Panc1 (cell line): ENCODE results near the gene LBR. TPM values are rescaled to one million over a fixed set of nuclear protein-coding genes. Genes with fewer than 3 reads are reported as not detected.

Source experiments
- ATAC-seq: fragments of 200-7000 bp; cut with Tn5 transposase; 2 replicates; pipeline ENCODE4 v1.9.1; 2020; ENCODE audit warnings: mild to moderate bottlenecking, moderate library complexity
- BruUV-seq: library from RNA; stranded (reverse); fragments of 400-500 nt; replicated peaks from 2 replicates; lab custom pipeline; 2021; lab: Mats Ljungman, UMichigan
- CTCF ChIA-PET: fragments of 300-600 bp; sonication (Branson Sonifier 250); formaldehyde crosslinking; loops from one replicate; lab custom pipeline; 2022; ENCODE audit warnings: antibody characterized with exemption; lab: Charles Lee
- POLR2A ChIA-PET: fragments of 300-600 bp; sonication (Branson Sonifier 250); formaldehyde crosslinking; loops from one replicate; lab custom pipeline; 2022; ENCODE audit warnings: antibody characterized with exemption; lab: Charles Lee
- DNase-seq: peaks from one replicate; pipeline ENCODE4 v3.0.0-alpha.2; 2010; ENCODE audit warnings: low read depth, low spot score
- H3K27ac ChIP-seq: 2 replicates; pipeline ENCODE4 v1.5.1; 2011; ENCODE audit warnings: mild to moderate bottlenecking, low read length, inconsistent platforms
- H3K27me3 ChIP-seq: fragments of 200-500 bp; sonication (Bioruptor generic); 2 replicates; pipeline ENCODE4 v1.6.0; 2014; ENCODE audit warnings: low read length, inconsistent platforms; ENCODE audit not compliant: control insufficient read depth, insufficient read depth
- H3K36me3 ChIP-seq: fragments of 200-500 bp; sonication (Bioruptor generic); 2 replicates; pipeline ENCODE4 v1.5.1; 2014; ENCODE audit warnings: inconsistent platforms, mild to moderate bottlenecking, low read length, moderate library complexity; ENCODE audit not compliant: control insufficient read depth, insufficient read depth
- H3K4me1 ChIP-seq: 2 replicates; pipeline ENCODE4 v1.5.1; 2011; ENCODE audit warnings: inconsistent platforms, mild to moderate bottlenecking, low read length, moderate library complexity; ENCODE audit not compliant: control insufficient read depth, insufficient read depth
- H3K4me3 ChIP-seq, 2 experiments: 2 replicates each; pipeline ENCODE4 v1.5.1; 2011 to 2012; ENCODE audit warnings: low read depth in 2 of 2, low read length in 2 of 2, mild to moderate bottlenecking in 2 of 2, inconsistent platforms in 1 of 2, moderate library complexity in 1 of 2
- H3K9me3 ChIP-seq: fragments of 200-500 bp; sonication (Bioruptor generic); 2 replicates; pipeline ENCODE4 v1.5.1; 2014; ENCODE audit warnings: low read depth, mild to moderate bottlenecking, inconsistent platforms, low read length, moderate library complexity; ENCODE audit not compliant: control insufficient read depth, insufficient read depth
- CTCF ChIP-seq: fragments of 450-650 bp; IDR thresholded peaks from 2 replicates; pipeline ENCODE4 v1.5.1; 2017; ENCODE audit warnings: mild to moderate bottlenecking
- POLR2AphosphoS5 ChIP-seq: IDR thresholded peaks from 2 replicates; pipeline ENCODE4 v1.6.1; 2012; ENCODE audit warnings: mild to moderate bottlenecking, low read depth, low read length, moderate library complexity
- REST ChIP-seq, 2 experiments: IDR thresholded peaks; 2 replicates each; pipeline ENCODE4 v1.6.1; 2011 to 2012; ENCODE audit warnings: low read depth in 2 of 2, control low read depth in 1 of 2, low read length in 1 of 2, mild to moderate bottlenecking in 1 of 2, moderate library complexity in 1 of 2; ENCODE audit not compliant: insufficient read depth in 1 of 2
- SIN3A ChIP-seq: IDR thresholded peaks from 2 replicates; pipeline ENCODE4 v1.6.1; 2012; ENCODE audit warnings: low read depth, mild to moderate bottlenecking, low read length, moderate library complexity, borderline replicate concordance; ENCODE audit not compliant: insufficient read depth
- TCF7L2 ChIP-seq: IDR thresholded peaks from 2 replicates; pipeline ENCODE4 v1.6.1; 2011; ENCODE audit warnings: mild to moderate bottlenecking, low read depth, low read length, inconsistent platforms
- in situ Hi-C: cut with HindIII; loops from 2 replicates; pipeline ENCODE4 v1.10.0; 2016; ENCODE audit warnings: low sequenced_read_pairs, low pct_unique_long_range_greater_than_20kb
- intact Hi-C: fragments of 100-400 bp; cut with micrococcal nuclease; formaldehyde crosslinking; loops from one replicate; pipeline ENCODE4 v1.10.0; 2022; ENCODE audit not compliant: unreplicated experiment
- total RNA-seq: library from RNA; stranded (reverse); gene quantifications from one replicate; pipeline ENCODE4 v1.2.1, GENCODE V29; 2021; ENCODE audit not compliant: unreplicated experiment

LBR gene
- total RNA-seq, 1 experiment from 2014 or later, result 58.2 TPM

- no peak for DNase-seq
- POLR2A ChIA-PET, result interaction anchor here (0.7 kb wide), 1 partner anchor 9 kb away, joined by 3 read pairs; no protein-coding TSS in a partner anchor
- Histone ChIP-seq H3K27ac (no peak overlapping the region), H3K9me3 (no peaks in the 10 kb centered on the region), H3K4me1 (no peaks in the 10 kb centered on the region; the same call in none of the 2 replicates), H3K27me3 (no peaks in the 10 kb centered on the region), H3K4me3 (no peak overlapping the region), H3K36me3 (no peaks in the 10 kb centered on the region)
- no peak for TF ChIP-seq SIN3A
- TF ChIP-seq TCF7L2, result no peak
- no peak for TF ChIP-seq POLR2AphosphoS5
- no peak for TF ChIP-seq REST (IDR thresholded peaks at IDR 0.05; ENCODE audit: insufficient read depth in 1 of 2, low read depth in 2 of 2, low read length in 1 of 2)
- TF ChIP-seq CTCF, result no peak
- intact Hi-C loops (no loop called here), in situ Hi-C loops (no loop called here)
- CTCF ChIA-PET, result no interaction called here
- ATAC-seq, result no peak
- BruUV-seq, result no TSS peak
Measured at GRCh38 chr1:225462714-225463574, 35.1 kb upstream of the LBR start.

DNA sequence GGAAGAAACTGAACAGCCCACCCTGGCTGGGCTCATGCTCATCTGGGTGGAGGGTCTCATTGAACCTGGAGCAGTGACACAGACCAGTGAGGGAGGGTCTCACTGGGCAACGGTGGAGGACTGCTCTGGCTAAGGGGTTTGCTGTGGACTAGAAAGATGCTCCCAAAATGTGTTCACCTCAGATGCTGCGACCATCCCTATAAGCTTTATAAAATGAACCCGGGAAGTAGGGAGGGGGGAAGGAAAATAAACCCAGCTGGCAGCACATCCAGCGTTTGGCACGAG lies 34.5 kb upstream of the LBR start:
- Histone ChIP-seq H3K4me3 (no peak overlapping the region), H3K9me3 (no peaks in the 10 kb centered on the region), H3K27ac (no peak overlapping the region), H3K36me3 (no peaks in the 10 kb centered on the region), H3K27me3 (no peaks in the 10 kb centered on the region), H3K4me1 (no peaks in the 10 kb centered on the region; the same call in none of the 2 replicates)
- intact Hi-C loops (no loop called here), in situ Hi-C loops (no loop called here)
- no peak for TF ChIP-seq TCF7L2
- TF ChIP-seq POLR2AphosphoS5, result no peak
- no peak for TF ChIP-seq CTCF
- no peak for TF ChIP-seq REST (IDR thresholded peaks at IDR 0.05; ENCODE audit: insufficient read depth in 1 of 2, low read depth in 2 of 2, low read length in 1 of 2)
- TF ChIP-seq SIN3A, result no peak
- ATAC-seq, result no peak
- CTCF ChIA-PET, result no interaction called here
- DNase-seq, result no peak
- POLR2A ChIA-PET, result no interaction called here
- no TSS peak for BruUV-seq
